BJ (cell line): ENCODE measurements around the gene NKX2-8. TPM values are rescaled to one million over a fixed set of nuclear protein-coding genes. Genes with fewer than 3 reads are reported as not detected.
A peak's percentile ranks its signal among the peaks of the same experiment; 100 is the strongest.
"Not testable (repeated sequence)": the region's sequence is repeated elsewhere in the genome, so short reads cannot be mapped to it uniquely, and the experiment has no call there.

Source experiments
- CTCF ChIA-PET: fragments of 350-600 bp; formaldehyde crosslinking; extraction: SDS; loops from one replicate; lab custom pipeline; 2021; ENCODE audit warnings: antibody characterized with exemption, inconsistent platforms; lab: Yijun Ruan, JAX
- POLR2A ChIA-PET: fragments of 300-600 bp; sonication (Branson Sonifier 250); formaldehyde crosslinking; extraction: SDS; loops from one replicate; lab custom pipeline; 2021; ENCODE audit warnings: antibody characterized with exemption; lab: Charles Lee
- DNase-seq: peaks from one replicate; pipeline ENCODE4 v3.0.0-alpha.2; 2011; ENCODE audit warnings: low read depth
- H3K27me3 ChIP-seq: 2 replicates; pipeline ENCODE4 v1.6.0; 2011; ENCODE audit warnings: low read length; ENCODE audit not compliant: control insufficient read depth, insufficient read depth
- H3K36me3 ChIP-seq: 2 replicates; pipeline ENCODE4 v1.5.1; 2011; ENCODE audit warnings: low read length; ENCODE audit not compliant: control insufficient read depth, insufficient read depth
- H3K4me3 ChIP-seq: 2 replicates; pipeline ENCODE4 v1.5.1; 2011; ENCODE audit warnings: low read depth, mild to moderate bottlenecking, control low read depth, low read length
- polyA plus RNA-seq: library from polyadenylated mRNA; depleted of rRNA; stranded (reverse); fragments of >200 nt; gene quantifications from 2 replicates; pipeline ENCODE4 v1.2.3, GENCODE V29; 2011
- TF ChIP-seq, protein P1 (sequence below): IDR thresholded peaks from 2 replicates; pipeline ENCODE4 v1.5.1; 2011; ENCODE audit warnings: low read depth, mild to moderate bottlenecking, control low read depth, inconsistent platforms, low read length, moderate library complexity; ENCODE audit not compliant: insufficient read depth

The NKX2-8 gene
- polyA plus RNA-seq, 1 experiment, result not detected

DNA sequence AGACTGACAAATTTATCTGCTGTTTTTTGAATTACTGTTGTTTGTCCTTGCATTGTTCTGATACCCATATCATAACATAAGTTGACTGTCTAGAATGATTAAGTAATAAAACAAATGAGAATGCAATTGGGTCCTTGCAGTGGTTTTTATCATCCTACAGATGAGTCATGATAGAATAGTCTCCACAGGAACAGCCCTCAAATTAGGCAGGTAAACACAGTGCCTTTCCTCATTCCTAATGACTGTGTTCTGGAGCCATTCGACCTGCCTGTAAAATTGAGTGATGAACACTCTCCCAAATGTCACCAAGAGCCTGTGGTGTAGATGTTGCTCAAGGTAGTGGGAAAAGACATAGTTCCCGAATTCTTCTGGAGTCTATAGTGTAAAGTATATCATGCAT is 12.3 kb downstream of the NKX2-8 start:
- POLR2A ChIA-PET, result no interaction called here
- CTCF ChIA-PET, result no interaction called here
- Histone ChIP-seq H3K27me3 (no peaks in the 10 kb centered on the region), H3K4me3 (no peak overlapping the region), H3K36me3 (no peaks in the 10 kb centered on the region)
- TF ChIP-seq, protein P1, sequence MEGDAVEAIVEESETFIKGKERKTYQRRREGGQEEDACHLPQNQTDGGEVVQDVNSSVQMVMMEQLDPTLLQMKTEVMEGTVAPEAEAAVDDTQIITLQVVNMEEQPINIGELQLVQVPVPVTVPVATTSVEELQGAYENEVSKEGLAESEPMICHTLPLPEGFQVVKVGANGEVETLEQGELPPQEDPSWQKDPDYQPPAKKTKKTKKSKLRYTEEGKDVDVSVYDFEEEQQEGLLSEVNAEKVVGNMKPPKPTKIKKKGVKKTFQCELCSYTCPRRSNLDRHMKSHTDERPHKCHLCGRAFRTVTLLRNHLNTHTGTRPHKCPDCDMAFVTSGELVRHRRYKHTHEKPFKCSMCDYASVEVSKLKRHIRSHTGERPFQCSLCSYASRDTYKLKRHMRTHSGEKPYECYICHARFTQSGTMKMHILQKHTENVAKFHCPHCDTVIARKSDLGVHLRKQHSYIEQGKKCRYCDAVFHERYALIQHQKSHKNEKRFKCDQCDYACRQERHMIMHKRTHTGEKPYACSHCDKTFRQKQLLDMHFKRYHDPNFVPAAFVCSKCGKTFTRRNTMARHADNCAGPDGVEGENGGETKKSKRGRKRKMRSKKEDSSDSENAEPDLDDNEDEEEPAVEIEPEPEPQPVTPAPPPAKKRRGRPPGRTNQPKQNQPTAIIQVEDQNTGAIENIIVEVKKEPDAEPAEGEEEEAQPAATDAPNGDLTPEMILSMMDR, result no peak
- no peak for DNase-seq

DNA sequence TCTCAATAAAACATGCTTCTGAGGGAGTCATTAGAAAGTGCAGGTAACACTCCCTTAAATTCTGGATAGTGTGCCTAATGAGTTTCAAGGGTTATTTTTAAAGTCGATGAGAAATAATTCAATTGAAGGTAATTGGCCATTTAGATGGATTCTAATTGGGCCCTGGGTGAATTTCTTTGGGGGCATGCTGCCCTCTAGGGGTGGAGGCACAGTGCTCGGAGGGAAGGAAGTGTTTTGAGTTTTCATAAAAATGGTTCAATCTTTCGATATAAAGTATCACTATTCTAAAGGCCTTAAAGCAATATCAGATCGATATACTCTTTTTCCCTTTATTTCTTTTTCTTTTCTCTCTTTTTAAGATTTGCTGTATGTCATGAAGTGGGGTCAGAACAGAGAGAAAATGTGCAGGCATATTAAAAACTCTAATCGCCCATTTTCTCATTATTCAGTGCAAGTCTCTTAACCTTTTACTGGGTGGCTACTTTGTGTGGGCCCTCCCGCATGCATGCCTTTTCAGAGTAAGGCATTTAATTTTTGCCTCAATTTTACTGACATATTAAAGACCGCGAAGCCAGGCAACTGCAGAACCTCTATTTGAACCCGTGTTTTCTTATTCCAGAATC is 25.5 kb downstream of the NKX2-8 start:
- TF ChIP-seq, protein P1, result peak; percentile 88
- CTCF ChIA-PET, result interaction anchor here (1.1 to 4.3 kb wide), 6 partner anchors 11 to 552 kb away, joined by 3 to 36 read pairs (median 4); no protein-coding TSS in a partner anchor
- H3K4me3 ChIP-seq, result no peak overlapping the region
- no peak for DNase-seq
- POLR2A ChIA-PET, result no interaction called here
- H3K27me3 ChIP-seq, result no peaks in the 10 kb centered on the region
- H3K36me3 ChIP-seq, result no peaks in the 10 kb centered on the region

DNA sequence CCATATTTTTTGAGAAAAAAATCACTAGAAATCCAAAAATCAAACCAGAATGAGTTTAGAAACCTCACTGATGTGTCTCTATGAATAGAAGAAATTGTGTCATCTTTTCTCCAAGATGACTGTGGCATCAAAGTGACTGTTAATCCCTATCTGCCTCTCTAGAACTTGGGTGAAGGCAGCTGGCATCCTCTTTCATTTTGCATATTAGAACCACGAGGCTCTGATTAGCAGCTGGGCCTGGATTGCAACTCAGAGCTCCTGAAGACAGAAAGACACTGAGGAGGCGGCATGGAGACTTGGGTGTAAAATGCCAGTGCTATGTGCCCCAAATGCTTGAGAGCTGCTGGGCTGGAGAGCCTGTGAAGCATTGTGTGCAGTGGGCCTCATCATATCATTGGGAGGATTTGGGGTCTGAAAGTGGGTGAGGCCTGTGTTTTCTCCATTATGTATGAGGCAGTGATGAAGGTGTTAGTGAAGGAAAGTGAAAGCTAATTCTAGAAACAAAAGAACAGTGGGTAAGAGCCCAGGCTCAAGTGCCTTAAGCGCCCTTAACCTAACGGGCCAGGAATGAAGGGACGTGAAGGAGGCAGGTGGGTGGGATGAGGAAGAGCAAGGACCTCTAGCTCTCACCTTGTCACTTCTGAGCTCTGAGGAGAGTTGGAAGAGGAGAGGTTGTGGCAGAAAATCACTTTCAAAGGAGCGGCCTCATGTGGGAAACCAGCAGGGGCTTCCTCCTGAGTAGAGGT is 26.2 kb downstream of the NKX2-8 start:
- ChIA-PET CTCF (interaction anchor here (0.7 to 4.3 kb wide), 8 partner anchors 12 to 595 kb away, joined by 3 to 55 read pairs (median 4); no protein-coding TSS in a partner anchor), POLR2A (no interaction called here)
- H3K36me3 ChIP-seq, result no peaks in the 10 kb centered on the region
- H3K27me3 ChIP-seq, result no peaks in the 10 kb centered on the region
- no peak overlapping the region for H3K4me3 ChIP-seq
- TF ChIP-seq, protein P1, result no peak
- no peak for DNase-seq

DNA sequence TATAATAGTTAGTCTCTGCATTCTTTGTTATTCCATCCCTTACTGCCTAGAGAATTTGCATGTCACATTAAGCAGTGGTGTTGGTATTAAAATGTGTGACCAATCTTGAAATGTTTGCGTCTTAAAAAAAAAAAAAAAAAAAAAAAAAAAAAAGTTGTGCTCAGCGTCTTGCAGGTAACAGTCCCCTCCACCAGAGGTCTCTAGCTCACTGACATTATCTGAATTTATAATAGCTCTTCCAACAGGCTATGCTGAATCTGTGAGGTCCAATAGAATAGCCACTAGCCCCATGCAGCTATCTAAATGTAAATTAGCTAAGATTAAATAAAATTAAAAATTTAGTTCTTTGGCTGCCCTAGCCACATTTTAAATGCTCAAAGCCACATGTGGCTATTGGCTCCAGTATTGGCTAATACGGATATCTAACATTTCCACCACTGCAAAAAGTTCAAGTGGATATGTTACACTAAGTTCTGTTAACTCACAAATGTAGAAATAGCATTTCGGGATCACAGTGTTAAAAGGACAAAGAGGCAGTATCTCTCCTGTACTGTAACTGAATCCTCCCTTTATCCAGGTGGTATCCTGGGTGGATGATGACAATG is 28.7 kb downstream of the NKX2-8 start:
- ChIA-PET POLR2A (no interaction called here), CTCF (interaction anchor here (0.5 to 4.3 kb wide), 18 partner anchors 8 to 824 kb away, joined by 3 to 55 read pairs (median 6); no protein-coding TSS in a partner anchor)
- TF ChIP-seq, protein P1, result peak; percentile 79
- no peaks in the 10 kb centered on the region for H3K36me3 ChIP-seq
- no peaks in the 10 kb centered on the region for H3K27me3 ChIP-seq
- no peak overlapping the region for H3K4me3 ChIP-seq
- DNase-seq, result no peak

DNA sequence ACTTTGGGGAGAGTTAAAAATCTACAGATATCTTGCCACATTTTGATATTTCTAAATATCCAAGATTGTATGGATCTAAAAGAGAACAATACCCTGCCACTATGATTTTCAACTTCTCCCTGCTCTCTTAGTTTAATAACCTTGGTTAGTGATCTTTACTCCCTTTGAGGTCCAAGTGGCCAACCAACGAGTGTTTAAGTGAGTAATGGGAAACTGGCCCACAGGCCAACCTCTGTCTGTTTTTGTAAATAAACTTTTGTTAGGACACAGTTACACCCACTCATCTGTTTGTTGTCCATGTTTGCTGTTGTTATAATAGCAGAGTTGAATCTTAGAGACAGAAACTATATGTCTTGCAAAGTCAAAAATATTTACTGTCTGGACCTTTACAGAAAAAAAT is 31.5 kb downstream of the NKX2-8 start:
- TF ChIP-seq, protein P1, result no peak
- Histone ChIP-seq H3K4me3 (no peak overlapping the region), H3K36me3 (no peaks in the 10 kb centered on the region), H3K27me3 (no peaks in the 10 kb centered on the region)
- no peak for DNase-seq
- ChIA-PET POLR2A (no interaction called here), CTCF (no interaction called here)

DNA sequence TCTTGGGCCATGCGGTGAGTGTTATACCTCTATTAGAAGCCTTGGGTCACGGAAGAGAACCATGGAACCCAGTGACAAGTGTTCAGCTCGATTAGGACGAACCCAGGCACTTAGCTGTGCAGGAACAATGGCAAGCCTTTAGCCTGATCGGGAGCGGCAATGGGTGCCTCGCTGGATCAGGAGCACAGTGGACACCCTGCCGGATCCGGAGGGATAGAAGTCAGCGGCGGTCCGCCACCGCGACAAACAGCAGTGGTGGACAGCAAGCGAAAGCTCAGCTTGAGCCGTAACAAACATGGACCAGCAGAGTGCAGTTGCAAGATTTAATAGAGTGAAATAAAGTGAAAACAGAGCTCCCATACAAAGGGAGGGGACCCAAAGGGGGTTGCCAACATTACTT is 38.1 kb downstream of the NKX2-8 start:
- H3K36me3 ChIP-seq, POLR2A ChIA-PET, H3K27me3 ChIP-seq, DNase-seq, H3K4me3 ChIP-seq: not testable (repeated sequence)
- CTCF ChIA-PET, result interaction anchor here (0.9 to 1.0 kb wide), 2 partner anchors 10 to 11 kb away, joined by 3 read pairs; no protein-coding TSS in a partner anchor
